Activated T-helper 2 cell treated with anti-CD3 and anti-CD28 coated beads, Interferon-gamma antibody, Interleukin-2, Interleukin-4, amounts not matched to agents 10 μg/mL and 5 μg/mL and 100 μg/mL, durations not matched to agents 14 hours and 24 hours and 36 hours (primary cell): ENCODE measurements around the gene TLE3. TPM values are rescaled to one million over a fixed set of nuclear protein-coding genes. Genes with fewer than 3 reads are reported as not detected.

Source experiments
- DNase-seq: peaks from one replicate; pipeline ENCODE4 v3.0.0; 2021; ENCODE audit warnings: low spot score
- H3K27ac Mint-ChIP-seq: one replicate; pipeline ENCODE4 v1.8.0; 2021; ENCODE audit warnings: mixed read lengths
- H3K27me3 Mint-ChIP-seq: one replicate; pipeline ENCODE4 v1.8.0; 2021; ENCODE audit warnings: low read depth, mixed read lengths
- H3K36me3 Mint-ChIP-seq: one replicate; pipeline ENCODE4 v1.8.0; 2021; ENCODE audit warnings: low read depth, mixed read lengths
- H3K4me1 Mint-ChIP-seq: one replicate; pipeline ENCODE4 v1.8.0; 2021; ENCODE audit warnings: low read depth, mixed read lengths
- H3K4me3 Mint-ChIP-seq: one replicate; pipeline ENCODE4 v1.8.0; 2021; ENCODE audit warnings: low read depth, mild to moderate bottlenecking, moderate library complexity, mixed read lengths
- H3K9me3 Mint-ChIP-seq: one replicate; pipeline ENCODE4 v1.8.0; 2021; ENCODE audit warnings: mixed read lengths
- intact Hi-C: fragments of 100-400 bp; cut with micrococcal nuclease; formaldehyde crosslinking; loops from one replicate; pipeline ENCODE4 v1.15.1; 2023
- total RNA-seq: library from RNA; stranded (reverse); gene quantifications from 2 replicates; pipeline ENCODE4 v1.2.3, GENCODE V29; 2022

Gene TLE3
- total RNA-seq, 1 donor from 2014 or later, result 102 TPM

DNA sequence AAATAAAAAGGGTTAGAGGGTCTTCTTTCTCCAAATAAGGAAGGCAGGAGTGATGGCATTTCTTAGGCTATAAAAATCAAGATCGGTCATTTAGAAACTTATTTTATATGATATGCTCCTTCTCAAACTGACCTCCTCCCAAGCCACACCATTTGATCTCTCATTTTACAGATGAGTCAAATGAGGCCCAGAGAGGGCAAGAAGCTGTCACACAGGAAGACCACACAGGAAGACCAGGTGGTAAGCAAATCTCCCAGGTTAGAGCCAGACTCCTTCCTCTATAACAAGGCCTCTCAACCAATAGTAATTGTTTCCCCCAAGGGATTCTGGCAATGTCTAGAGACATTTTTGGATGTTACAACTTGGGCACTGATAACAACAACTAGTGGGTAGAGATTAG is 13.8 kb downstream of the TLE3 start:
- Mint-ChIP-seq H3K9me3 (no peaks in the 10 kb centered on the region), H3K36me3 (peaks cover 96% of the 10 kb centered on the region), H3K4me3 (no peak overlapping the region), H3K4me1 (peaks cover 53% of the 10 kb centered on the region), H3K27ac (no peak overlapping the region), H3K27me3 (no peaks in the 10 kb centered on the region)
- DNase-seq, result no peak
- intact Hi-C loops, result loop anchor here (1.0 kb wide), 1 partner anchor 9 kb away; no protein-coding TSS in a partner anchor

DNA sequence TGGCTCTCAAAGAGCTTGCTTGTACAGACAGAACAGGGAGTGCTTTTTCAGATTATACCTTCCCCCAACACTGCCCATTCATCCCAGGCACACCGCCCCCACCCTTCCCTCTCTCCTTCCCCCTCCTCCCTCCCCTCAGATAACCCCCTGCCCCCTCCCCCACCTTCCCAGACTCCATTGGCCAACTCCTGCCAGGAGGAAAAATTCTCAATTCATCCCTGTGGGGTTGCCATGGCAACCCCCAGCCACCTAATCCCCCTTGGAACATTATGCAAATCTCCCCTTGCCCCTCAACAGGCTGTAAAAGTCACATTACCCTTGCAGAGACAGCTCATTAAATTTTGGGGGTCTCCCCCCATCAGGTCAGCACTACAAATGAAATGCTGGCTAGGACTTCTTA is 14.3 kb downstream of the TLE3 start:
- H3K27me3 Mint-ChIP-seq, result no peaks in the 10 kb centered on the region

DNA sequence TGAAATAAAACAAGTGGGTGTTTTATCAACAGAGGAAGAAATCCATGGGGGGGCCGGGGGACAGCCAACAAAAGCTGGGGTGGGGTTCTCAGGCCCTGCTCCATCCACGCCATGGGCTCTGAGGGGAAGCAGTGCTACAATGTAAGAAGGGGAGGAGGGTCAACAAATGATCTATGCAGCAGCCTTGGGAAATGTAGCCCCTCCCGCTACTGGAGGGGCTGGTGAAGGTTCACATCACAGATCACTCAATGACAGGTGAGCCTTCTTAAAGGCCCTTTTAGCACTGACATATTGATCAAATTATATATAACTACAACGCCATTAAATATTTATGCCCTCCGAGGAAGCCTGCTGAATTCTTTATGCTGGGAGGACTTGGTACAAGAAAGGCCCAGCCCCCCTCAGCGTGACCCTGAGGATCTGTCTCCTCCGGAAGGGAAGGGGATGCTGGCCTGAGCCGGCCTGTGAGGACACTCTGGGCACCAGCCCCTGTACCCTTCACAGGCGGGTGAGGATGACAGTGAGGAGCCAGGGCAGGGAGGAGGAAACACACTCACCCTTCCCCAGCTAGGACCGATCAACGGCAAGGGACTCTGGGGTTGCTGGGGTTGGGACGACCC is 15.3 kb downstream of the TLE3 start:
- Mint-ChIP-seq H3K4me3 (no peak overlapping the region), H3K27me3 (no peaks in the 10 kb centered on the region), H3K27ac (no peak overlapping the region), H3K36me3 (peaks cover 94% of the 10 kb centered on the region), H3K9me3 (no peaks in the 10 kb centered on the region), H3K4me1 (peaks cover 48% of the 10 kb centered on the region)
- no peak for DNase-seq
- intact Hi-C loops, result no loop called here

More for the DNA sequence above, 14.3 kb downstream of the TLE3 start:
- Mint-ChIP-seq H3K4me1 (peaks cover 52% of the 10 kb centered on the region), H3K36me3 (peaks cover 97% of the 10 kb centered on the region), H3K4me3 (no peak overlapping the region), H3K9me3 (no peaks in the 10 kb centered on the region), H3K27ac (no peak overlapping the region)
- no peak for DNase-seq
- intact Hi-C loops, result no loop called here

DNA sequence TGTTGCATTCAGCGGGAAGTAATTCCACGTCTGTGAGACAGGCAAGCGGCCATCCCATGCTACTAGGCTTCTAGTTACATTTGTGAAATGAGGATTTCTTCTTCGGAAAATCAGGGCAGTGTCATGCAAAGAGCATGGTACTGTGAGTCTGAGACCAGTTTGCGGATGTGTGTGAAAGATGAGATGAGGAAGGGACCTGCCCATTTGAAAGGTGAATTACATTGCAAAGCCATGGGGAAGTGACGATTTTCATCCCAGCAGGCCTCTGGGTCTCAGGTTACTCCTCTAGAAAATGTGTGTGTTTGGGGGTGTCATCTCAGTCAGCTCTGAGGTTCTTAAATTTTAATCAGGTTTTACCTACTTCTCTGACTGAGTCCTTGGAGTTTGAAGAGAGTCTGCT is 16.1 kb downstream of the TLE3 start:
- Mint-ChIP-seq H3K27me3 (no peaks in the 10 kb centered on the region), H3K36me3 (peaks cover 87% of the 10 kb centered on the region), H3K9me3 (no peaks in the 10 kb centered on the region), H3K4me1 (peaks cover 40% of the 10 kb centered on the region), H3K27ac (no peak overlapping the region), H3K4me3 (no peak overlapping the region)
- intact Hi-C loops, result no loop called here
- no peak for DNase-seq

DNA sequence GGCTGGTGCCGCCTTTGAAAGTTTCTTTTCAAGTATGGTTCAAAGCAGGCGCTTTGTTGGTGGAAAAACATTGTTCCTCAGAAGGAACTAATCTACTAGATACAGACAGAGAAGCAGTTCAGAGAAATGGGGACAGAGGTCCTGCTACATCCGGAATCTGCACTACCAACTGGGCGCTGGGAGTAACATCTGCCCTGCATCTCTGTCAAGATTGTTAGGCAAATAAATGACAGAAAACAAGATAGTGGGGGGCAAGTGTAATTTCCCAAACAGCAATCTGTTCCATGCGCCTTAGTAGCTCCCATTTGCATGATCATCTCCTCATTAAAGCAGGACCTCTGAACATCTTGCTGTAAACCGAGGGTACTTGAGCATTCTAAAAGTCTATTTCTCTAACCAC is 17.4 kb downstream of the TLE3 start:
- H3K36me3 Mint-ChIP-seq, result peaks cover 86% of the 10 kb centered on the region
- H3K27ac Mint-ChIP-seq, result no peak overlapping the region
- intact Hi-C loops, result no loop called here

DNA sequence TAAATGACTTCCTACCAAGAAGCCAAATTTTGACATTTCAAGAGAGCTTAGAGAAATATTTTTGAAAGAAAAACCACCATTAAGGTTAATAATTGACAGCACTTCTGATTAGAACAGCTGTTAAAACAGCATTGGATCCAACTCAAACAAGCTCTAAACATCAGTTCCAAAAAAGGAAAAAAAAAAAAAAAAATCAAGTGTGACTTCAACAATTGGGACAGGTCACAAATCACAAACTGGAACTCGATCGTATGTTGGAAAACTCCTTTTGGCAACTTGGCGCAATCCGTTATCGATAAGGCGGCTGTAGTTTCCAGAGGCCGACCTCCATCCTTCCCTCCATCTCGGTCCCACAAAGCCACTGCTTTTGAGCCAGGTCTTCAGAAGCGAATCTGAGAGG is 17.8 kb downstream of the TLE3 start:
- no peak for DNase-seq
- Mint-ChIP-seq H3K27ac (no peak overlapping the region), H3K27me3 (no peaks in the 10 kb centered on the region), H3K9me3 (no peaks in the 10 kb centered on the region), H3K4me3 (no peak overlapping the region), H3K36me3 (peaks cover 86% of the 10 kb centered on the region), H3K4me1 (peaks cover 24% of the 10 kb centered on the region)
- intact Hi-C loops, result no loop called here

More for the DNA sequence above, 17.4 kb downstream of the TLE3 start:
- Mint-ChIP-seq H3K9me3 (no peaks in the 10 kb centered on the region), H3K27me3 (no peaks in the 10 kb centered on the region), H3K4me3 (no peak overlapping the region), H3K4me1 (peaks cover 28% of the 10 kb centered on the region)
- DNase-seq, result no peak

DNA sequence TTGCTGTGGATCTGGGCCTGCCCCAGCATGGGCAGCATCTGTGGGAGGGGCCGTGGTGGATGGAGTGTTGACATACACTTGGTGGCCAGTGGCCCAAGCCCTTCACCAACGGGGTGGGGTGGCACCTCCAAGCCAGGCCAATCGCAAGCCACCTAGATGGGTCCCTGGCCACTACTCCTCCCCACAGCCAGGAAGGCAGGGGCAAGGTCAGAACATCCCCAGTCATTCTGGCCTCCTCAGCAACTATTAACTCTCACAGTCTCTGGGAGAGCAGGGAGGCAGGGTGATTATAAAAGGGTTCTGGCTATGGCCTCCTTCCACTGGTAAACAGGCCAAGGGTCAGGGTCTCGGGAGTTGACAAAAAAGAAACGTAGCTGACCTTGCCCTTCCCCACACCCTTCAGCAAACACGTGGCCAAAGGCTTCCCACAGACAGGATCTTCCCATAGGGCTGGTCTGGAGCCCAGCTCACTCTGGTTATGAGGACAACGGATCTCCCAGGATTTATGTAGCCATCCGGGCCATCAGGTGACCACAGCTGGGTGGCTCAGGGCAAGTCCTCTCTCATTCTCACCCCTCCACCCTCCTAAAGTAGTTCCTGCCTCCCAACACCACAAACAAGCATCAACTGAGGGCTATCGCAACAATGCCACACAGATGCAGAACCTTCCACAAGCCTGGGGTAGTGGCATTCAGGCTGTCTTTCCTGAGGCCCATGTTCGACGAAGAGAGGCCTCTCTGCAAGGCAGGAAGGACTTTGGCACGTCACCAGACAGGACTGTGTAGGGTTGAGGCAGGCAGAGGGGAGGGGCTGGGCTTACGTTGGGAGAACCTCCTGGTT is 18.9 kb downstream of the TLE3 start:
- DNase-seq, result no peak
- no peaks in the 10 kb centered on the region for H3K27me3 Mint-ChIP-seq
- H3K4me1 Mint-ChIP-seq, result peaks cover 14% of the 10 kb centered on the region
- H3K9me3 Mint-ChIP-seq, result no peaks in the 10 kb centered on the region
- no peak overlapping the region for H3K4me3 Mint-ChIP-seq
- H3K36me3 Mint-ChIP-seq, result peaks cover 87% of the 10 kb centered on the region
- no peak overlapping the region for H3K27ac Mint-ChIP-seq
- intact Hi-C loops, result no loop called here

DNA sequence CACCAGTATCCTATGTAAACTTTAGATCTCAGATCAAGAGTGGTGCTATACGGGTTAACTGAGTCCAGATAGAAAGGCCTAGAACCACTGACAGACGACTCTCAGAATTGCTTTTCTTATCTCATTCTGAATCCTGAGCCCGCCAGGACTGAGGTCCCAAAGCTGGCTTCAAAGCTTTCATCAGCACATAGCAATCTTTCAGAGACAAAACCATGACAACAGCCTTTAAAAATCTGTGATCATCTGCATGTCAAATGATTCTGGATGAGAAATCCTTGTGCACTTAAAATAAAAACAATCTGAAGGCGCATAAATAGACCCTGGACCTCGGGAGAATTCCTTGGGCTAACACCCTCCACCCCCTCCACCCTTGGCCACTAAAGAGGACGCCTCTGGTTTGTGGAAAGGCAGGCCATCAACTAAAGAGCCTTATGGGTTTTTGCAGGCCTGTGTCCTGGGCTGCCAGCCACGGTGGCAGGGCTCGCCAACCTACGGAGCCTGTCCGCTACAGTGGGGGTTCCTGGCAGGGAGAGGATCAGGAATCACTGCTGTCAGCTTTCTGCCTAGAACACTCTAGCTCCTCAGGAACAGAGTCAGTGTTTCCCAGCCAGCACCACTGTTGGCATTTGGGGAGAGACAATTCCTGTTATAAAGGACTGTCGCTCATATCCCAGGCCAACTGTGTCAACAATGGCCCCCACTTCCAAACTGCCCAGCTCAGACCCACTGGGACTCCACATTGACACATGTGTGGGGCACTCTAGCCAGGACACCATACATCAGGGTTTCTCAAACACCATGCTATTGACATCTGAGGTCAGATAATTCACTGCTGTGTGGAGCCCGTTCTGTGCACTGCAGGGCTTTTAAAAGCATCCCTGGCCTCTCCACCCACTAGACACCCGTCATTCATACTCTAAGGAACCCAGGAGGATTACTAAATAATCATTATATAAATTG is 20.2 kb downstream of the TLE3 start:
- Mint-ChIP-seq H3K27ac (no peak overlapping the region), H3K4me1 (peaks cover 5% of the 10 kb centered on the region), H3K27me3 (no peaks in the 10 kb centered on the region), H3K36me3 (peaks cover 87% of the 10 kb centered on the region), H3K4me3 (no peak overlapping the region), H3K9me3 (no peaks in the 10 kb centered on the region)
- DNase-seq, result no peak
- intact Hi-C loops, result no loop called here

DNA sequence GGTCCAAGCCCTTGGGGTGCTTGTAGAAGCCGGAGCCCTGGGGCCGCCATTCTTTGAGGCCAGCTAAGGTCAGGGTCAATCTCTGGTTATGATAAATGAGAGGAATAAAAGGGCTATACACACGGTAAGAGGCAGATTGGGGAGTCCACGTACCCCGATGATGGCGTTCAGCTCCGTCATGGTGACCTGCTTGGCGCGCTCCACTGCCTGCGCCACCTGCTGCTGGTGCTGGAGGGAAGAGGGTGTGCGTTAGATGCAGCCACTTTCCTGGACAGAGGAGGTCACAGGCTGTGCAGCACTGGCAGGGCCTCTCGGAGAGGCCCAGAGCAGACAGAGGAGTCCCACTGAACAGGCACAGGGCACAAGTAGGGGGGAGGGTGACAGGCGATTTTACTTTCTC is 23.3 kb downstream of the TLE3 start:
- Mint-ChIP-seq H3K9me3 (no peaks in the 10 kb centered on the region), H3K27me3 (no peaks in the 10 kb centered on the region), H3K36me3 (peaks cover 79% of the 10 kb centered on the region), H3K4me1 (no peaks in the 10 kb centered on the region), H3K4me3 (no peak overlapping the region), H3K27ac (no peak overlapping the region)
- DNase-seq, result no peak
- intact Hi-C loops, result no loop called here

DNA sequence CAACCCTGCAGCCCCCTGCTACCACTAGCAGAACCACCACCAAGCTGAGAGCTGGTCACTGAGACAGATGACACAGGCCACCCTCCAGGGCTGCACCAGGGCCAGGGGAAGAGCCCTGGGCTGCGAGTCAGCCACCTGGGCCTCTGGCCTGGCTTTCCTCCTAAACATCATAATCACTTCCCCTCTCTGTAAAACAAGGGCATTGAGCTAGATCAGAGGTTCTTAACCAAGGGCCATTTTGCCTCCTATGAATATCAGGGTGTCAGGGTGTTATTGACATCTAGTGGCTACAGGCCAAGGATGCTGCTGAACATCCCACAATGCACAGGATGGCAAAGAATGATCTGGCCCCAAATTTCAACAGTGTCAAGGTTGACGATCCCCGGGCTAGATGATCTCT is 25.2 kb downstream of the TLE3 start:
- no peak for DNase-seq
- Mint-ChIP-seq H3K36me3 (peaks cover 78% of the 10 kb centered on the region), H3K4me1 (no peaks in the 10 kb centered on the region), H3K4me3 (no peak overlapping the region), H3K9me3 (no peaks in the 10 kb centered on the region), H3K27me3 (no peaks in the 10 kb centered on the region), H3K27ac (no peak overlapping the region)
- intact Hi-C loops, result no loop called here

DNA sequence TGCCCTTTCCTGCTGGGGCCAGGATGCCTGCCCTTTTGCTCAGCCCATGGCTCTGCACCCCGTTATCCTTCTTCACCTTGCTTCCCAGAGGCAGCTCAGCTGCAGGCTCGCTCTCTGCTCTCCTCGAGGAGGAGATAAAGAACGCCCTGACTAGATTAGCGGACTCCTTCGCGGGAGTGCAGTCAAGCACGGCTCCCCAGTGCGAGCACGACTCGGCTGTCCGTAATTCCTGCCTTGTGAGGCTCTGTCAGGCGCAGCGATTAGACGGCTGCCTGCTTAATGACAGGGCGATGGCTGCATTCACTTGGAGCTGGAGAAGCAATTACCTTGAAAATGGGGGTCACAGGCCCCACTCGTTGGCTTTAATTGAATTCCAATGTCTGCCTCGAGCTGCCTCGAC is 25.9 kb downstream of the TLE3 start:
- intact Hi-C loops, result no loop called here
- Mint-ChIP-seq H3K27me3 (no peaks in the 10 kb centered on the region), H3K27ac (no peak overlapping the region), H3K36me3 (peaks cover 84% of the 10 kb centered on the region), H3K4me1 (no peaks in the 10 kb centered on the region), H3K9me3 (no peaks in the 10 kb centered on the region), H3K4me3 (no peak overlapping the region)
- DNase-seq, result no peak

DNA sequence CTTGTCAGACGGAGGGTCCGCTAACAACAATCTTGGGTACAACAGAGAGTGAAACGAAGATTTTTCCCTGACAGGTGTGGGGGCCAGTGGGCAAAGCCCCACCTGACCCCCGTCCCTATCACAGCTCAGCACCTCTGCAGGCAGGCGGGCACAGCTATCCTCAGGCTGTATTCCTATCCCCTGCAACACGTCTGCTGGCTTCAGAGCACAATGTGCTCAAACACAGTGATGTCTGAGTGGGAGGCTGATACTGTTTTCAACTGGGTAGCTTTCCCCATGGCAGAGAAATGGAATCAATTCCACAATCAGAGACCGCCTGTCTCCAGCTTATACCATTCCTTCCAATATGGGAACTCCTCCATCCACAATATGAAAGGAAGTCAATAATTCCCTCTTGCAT is 28.0 kb downstream of the TLE3 start:
- no peak for DNase-seq
- H3K27ac Mint-ChIP-seq, result no peak overlapping the region
- H3K4me1 Mint-ChIP-seq, result no peaks in the 10 kb centered on the region
- H3K27me3 Mint-ChIP-seq, result no peaks in the 10 kb centered on the region
- no peak overlapping the region for H3K4me3 Mint-ChIP-seq
- H3K36me3 Mint-ChIP-seq, result peaks cover 78% of the 10 kb centered on the region
- H3K9me3 Mint-ChIP-seq, result no peaks in the 10 kb centered on the region
- intact Hi-C loops, result no loop called here
